HCT116 (cell line): Measurements from ENCODE around the gene NRP1. TPM values are rescaled to one million over a fixed set of nuclear protein-coding genes. Genes with fewer than 3 reads are reported as not detected.

Experiments
- ATAC-seq: fragments of 200-7000 bp; cut with Tn5 transposase; 2 replicates; pipeline ENCODE4 v1.9.1; 2020; ENCODE audit warnings: mild to moderate bottlenecking, moderate library complexity
- BruUV-seq: library from RNA; stranded (reverse); fragments of 400-500 nt; replicated peaks from 2 replicates; lab custom pipeline; 2021; lab: Mats Ljungman, UMichigan
- CTCF ChIA-PET: fragments of 300-600 bp; sonication (Branson Sonifier 250); formaldehyde crosslinking; loops from one replicate; lab custom pipeline; 2021; ENCODE audit warnings: antibody characterized with exemption; lab: Charles Lee
- POLR2A ChIA-PET: fragments of 300-600, 350-600 bp; sonication (Branson Sonifier 250); formaldehyde crosslinking; loops from one replicate; lab custom pipeline; 2021; ENCODE audit warnings: antibody characterized with exemption; lab: Charles Lee
- RAD21 ChIA-PET, 2 experiments: fragments of 300-600 bp; sonication (Branson Sonifier 250); formaldehyde crosslinking; loops; one replicate each; lab custom pipeline; 2023; ENCODE audit warnings: low total read pairs in 2 of 2; ENCODE audit not compliant: uncharacterized antibody in 2 of 2, unreplicated experiment in 2 of 2, low non-redundant PET in 1 of 2; lab: Charles Lee
- DNase-seq: peaks from one replicate; pipeline ENCODE4 v3.0.0-alpha.2; 2010; ENCODE audit warnings: low read depth, low spot score
- H2AFZ ChIP-seq: fragments of 200-600 bp; shearing (Covaris generic), sonication (generic); 2 replicates; pipeline ENCODE4 v1.6.1; 2017; ENCODE audit warnings: low read depth, mixed run types, mixed read lengths, antibody characterized with exemption, low read length; ENCODE audit not compliant: poor library complexity, severe bottlenecking
- H3K27ac ChIP-seq: 2 replicates; pipeline ENCODE4 v1.5.1; 2012; ENCODE audit warnings: low read depth, low read length
- H3K27me3 ChIP-seq: fragments of 200-600 bp; sonication (generic); 2 replicates; pipeline ENCODE4 v1.6.1; 2016; ENCODE audit warnings: mixed run types, low read length, mixed read lengths; ENCODE audit not compliant: insufficient read depth
- H3K36me3 ChIP-seq, 2 experiments: fragments of 200-500 bp in 1 of 2; fragments of 200-600 bp in 1 of 2; sonication (Bioruptor generic) in 1 of 2; sonication (generic) in 1 of 2; 2 replicates each; pipeline versions ENCODE4 v1.5.1 to v1.6.1; 2014 to 2016; ENCODE audit warnings: low read length in 2 of 2, inconsistent platforms in 1 of 2, mixed read lengths in 1 of 2, mixed run types in 1 of 2; ENCODE audit not compliant: insufficient read depth in 2 of 2, control insufficient read depth in 1 of 2
- H3K4me1 ChIP-seq, 2 experiments: fragments of 200-600 bp in 1 of 2; sonication (generic) in 1 of 2; 2 replicates each; pipeline versions ENCODE4 v1.5.1 to v1.6.1; 2012 to 2017; ENCODE audit warnings: low read length in 2 of 2, inconsistent platforms in 1 of 2, mild to moderate bottlenecking in 1 of 2, mixed read lengths in 1 of 2, mixed run types in 1 of 2, moderate library complexity in 1 of 2; ENCODE audit not compliant: insufficient read depth in 2 of 2, control insufficient read depth in 1 of 2
- H3K4me2 ChIP-seq: fragments of 200-600 bp; sonication (generic); 2 replicates; pipeline ENCODE4 v1.6.1; 2017; ENCODE audit warnings: mixed run types, low read length, mixed read lengths
- H3K4me3 ChIP-seq, 2 experiments: fragments of 200-600 bp in 1 of 2; sonication (generic) in 1 of 2; replicated peaks in 1 of 2; 2 replicates each; pipeline ENCODE4 v1.5.1; 2011 to 2016; ENCODE audit warnings: low read length in 2 of 2, control low read depth in 1 of 2, low read depth in 1 of 2, mild to moderate bottlenecking in 1 of 2, mixed read lengths in 1 of 2, mixed run types in 1 of 2
- H3K79me2 ChIP-seq: fragments of 200-600 bp; sonication (generic); 2 replicates; pipeline ENCODE4 v1.6.1; 2017; ENCODE audit warnings: mild to moderate bottlenecking, mixed run types, low read length, moderate library complexity, mixed read lengths; ENCODE audit not compliant: insufficient read depth
- H3K9ac ChIP-seq: fragments of 200-600 bp; sonication (generic); 2 replicates; pipeline ENCODE4 v1.6.1; 2016; ENCODE audit warnings: low read length, mixed read lengths
- H3K9me2 ChIP-seq: fragments of 200-600 bp; sonication (generic), shearing (Covaris generic); 2 replicates; pipeline ENCODE4 v1.6.1; 2017; ENCODE audit warnings: mixed run types, mild to moderate bottlenecking, moderate library complexity; ENCODE audit not compliant: insufficient read depth
- H3K9me3 ChIP-seq, 2 experiments: fragments of 200-500 bp in 1 of 2; fragments of 200-600 bp in 1 of 2; sonication (Bioruptor generic) in 1 of 2; sonication (generic) in 1 of 2; 2 replicates each; pipeline ENCODE4 v1.6.1; 2014 to 2017; ENCODE audit warnings: low read length in 2 of 2, mixed read lengths in 2 of 2, inconsistent platforms in 1 of 2, low read depth in 1 of 2, mild to moderate bottlenecking in 1 of 2, mixed run types in 1 of 2, moderate library complexity in 1 of 2; ENCODE audit not compliant: control insufficient read depth in 1 of 2, insufficient read depth in 1 of 2
- H4K20me1 ChIP-seq: fragments of 200-600 bp; sonication (generic), shearing (Covaris generic); 2 replicates; pipeline ENCODE4 v1.6.1; 2017; ENCODE audit warnings: mixed run types, mild to moderate bottlenecking, moderate library complexity; ENCODE audit not compliant: insufficient read depth
- CBX3 ChIP-seq: IDR thresholded peaks from 2 replicates; pipeline ENCODE4 v1.6.1; 2012; ENCODE audit warnings: low read depth
- ELF1 ChIP-seq: IDR thresholded peaks from 2 replicates; pipeline ENCODE4 v1.6.1; 2012; ENCODE audit warnings: low read depth, borderline replicate concordance
- EZH2phosphoT487 ChIP-seq: fragments of 200-600 bp; IDR thresholded peaks from 2 replicates; pipeline ENCODE4 v1.6.1; 2018; ENCODE audit warnings: antibody characterized with exemption, borderline replicate concordance
- MAX ChIP-seq: IDR thresholded peaks from 2 replicates; pipeline ENCODE4 v1.6.1; 2012
- POLR2A ChIP-seq: IDR thresholded peaks from 2 replicates; pipeline ENCODE4 v1.7.0; 2011; ENCODE audit warnings: borderline replicate concordance; ENCODE audit not compliant: insufficient read depth, insufficient read length; ENCODE audit errors: extremely low read depth
- RAD21 ChIP-seq: IDR thresholded peaks from 2 replicates; pipeline ENCODE4 v1.6.1; 2012; ENCODE audit warnings: low read depth, mild to moderate bottlenecking
- REST ChIP-seq: IDR thresholded peaks from 2 replicates; pipeline ENCODE4 v1.6.1; 2012; ENCODE audit warnings: low read depth
- SRF ChIP-seq: IDR thresholded peaks from 2 replicates; pipeline ENCODE4 v1.6.1; 2012; ENCODE audit warnings: low read depth
- TCF7L2 ChIP-seq: IDR thresholded peaks from 2 replicates; pipeline ENCODE4 v1.7.0; 2011; ENCODE audit warnings: borderline replicate concordance, inconsistent platforms; ENCODE audit not compliant: insufficient read depth, insufficient read length; ENCODE audit errors: extremely low read depth
- ZNF274 ChIP-seq: fragments of 200-500 bp; sonication (Bioruptor generic); IDR thresholded peaks from 2 replicates; pipeline ENCODE4 v1.6.1; 2014; ENCODE audit warnings: mild to moderate bottlenecking, low read depth, low read length, inconsistent platforms
- intact Hi-C: fragments of 100-400 bp; cut with micrococcal nuclease; formaldehyde crosslinking; loops from 2 replicates; pipeline ENCODE4 v1.10.0; 2022
- total RNA-seq: library from RNA; stranded (reverse); gene quantifications from one replicate; pipeline ENCODE4 v1.2.1, GENCODE V29; 2021; ENCODE audit not compliant: unreplicated experiment
- TF ChIP-seq, protein P1 (sequence below), 3 experiments: fragments of 200-600 bp in 1 of 3; sonication (generic) in 1 of 3; IDR thresholded peaks in 2 of 3; conservative IDR thresholded peaks in 1 of 3; 2 replicates each; pipeline ENCODE4 v1.5.1; 2012 to 2017; ENCODE audit warnings: low read depth in 2 of 3, low read length in 2 of 3, antibody characterized with exemption in 1 of 3, borderline replicate concordance in 1 of 3, control low read depth in 1 of 3, mild to moderate bottlenecking in 1 of 3, mixed read lengths in 1 of 3, mixed run types in 1 of 3, moderate library complexity in 1 of 3; ENCODE audit not compliant: insufficient read depth in 1 of 3

The NRP1 gene
- total RNA-seq, 1 experiment from 2014 or later: 3.8 TPM

DNA sequence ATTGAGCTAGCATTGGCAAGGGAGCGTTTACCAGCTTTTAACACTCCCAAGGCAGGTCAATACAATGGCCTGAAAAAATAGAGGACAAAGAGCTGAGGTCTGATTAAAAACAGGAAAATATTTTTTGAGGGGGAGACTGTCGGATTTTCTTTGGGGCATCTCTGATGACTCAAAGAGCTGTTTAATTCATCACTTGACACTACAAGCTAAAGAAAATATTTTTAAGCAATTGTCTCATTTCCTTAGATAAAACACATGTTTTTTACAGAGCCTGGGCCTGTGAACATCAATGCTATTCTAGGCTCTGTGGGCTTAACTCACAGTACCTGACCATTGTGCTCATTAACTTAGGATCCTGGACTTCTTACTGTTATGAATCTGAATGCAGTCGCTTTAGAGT, 100.8 kb downstream of the NRP1 start:
- BruUV-seq: no TSS peak
- ChIA-PET CTCF (no interaction called here), RAD21 (no interaction called here), POLR2A (no interaction called here)
- H3K4me1 ChIP-seq: peaks cover 10 to 19% of the 10 kb centered on the region in 2 experiments
- intact Hi-C loops: no loop called here
- H3K4me3 ChIP-seq: no peak overlapping the region
- H3K27ac ChIP-seq: no peak overlapping the region
- no peak overlapping the region for H3K9ac ChIP-seq
- no peaks in the 10 kb centered on the region for H3K27me3 ChIP-seq
- no peaks in the 10 kb centered on the region for H3K9me2 ChIP-seq
- no peaks in the 10 kb centered on the region for H3K9me3 ChIP-seq
- H4K20me1 ChIP-seq: no peaks in the 10 kb centered on the region
- no peaks in the 10 kb centered on the region for H3K79me2 ChIP-seq
- no peak for TF ChIP-seq POLR2A
- no peak for TF ChIP-seq MAX
- TF ChIP-seq, protein P1, sequence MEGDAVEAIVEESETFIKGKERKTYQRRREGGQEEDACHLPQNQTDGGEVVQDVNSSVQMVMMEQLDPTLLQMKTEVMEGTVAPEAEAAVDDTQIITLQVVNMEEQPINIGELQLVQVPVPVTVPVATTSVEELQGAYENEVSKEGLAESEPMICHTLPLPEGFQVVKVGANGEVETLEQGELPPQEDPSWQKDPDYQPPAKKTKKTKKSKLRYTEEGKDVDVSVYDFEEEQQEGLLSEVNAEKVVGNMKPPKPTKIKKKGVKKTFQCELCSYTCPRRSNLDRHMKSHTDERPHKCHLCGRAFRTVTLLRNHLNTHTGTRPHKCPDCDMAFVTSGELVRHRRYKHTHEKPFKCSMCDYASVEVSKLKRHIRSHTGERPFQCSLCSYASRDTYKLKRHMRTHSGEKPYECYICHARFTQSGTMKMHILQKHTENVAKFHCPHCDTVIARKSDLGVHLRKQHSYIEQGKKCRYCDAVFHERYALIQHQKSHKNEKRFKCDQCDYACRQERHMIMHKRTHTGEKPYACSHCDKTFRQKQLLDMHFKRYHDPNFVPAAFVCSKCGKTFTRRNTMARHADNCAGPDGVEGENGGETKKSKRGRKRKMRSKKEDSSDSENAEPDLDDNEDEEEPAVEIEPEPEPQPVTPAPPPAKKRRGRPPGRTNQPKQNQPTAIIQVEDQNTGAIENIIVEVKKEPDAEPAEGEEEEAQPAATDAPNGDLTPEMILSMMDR (IDR thresholded peaks at IDR 0.05 in 2 of 3, conservative IDR thresholded peaks at IDR 0.05 in 1 of 3; ENCODE audit: borderline replicate concordance in 1 of 3, insufficient read depth in 1 of 3, low read depth in 2 of 3, low read length in 2 of 3): no peak
- no peak for TF ChIP-seq EZH2phosphoT487
- TF ChIP-seq CBX3: no peak
- no peak for TF ChIP-seq TCF7L2
- TF ChIP-seq REST: no peak
- TF ChIP-seq SRF: no peak
- TF ChIP-seq ZNF274: no peak
- TF ChIP-seq ELF1: no peak
- no peak for TF ChIP-seq RAD21
- H2AFZ ChIP-seq: no peak overlapping the region
- no peak overlapping the region for H3K4me2 ChIP-seq
- DNase-seq (no peak), ATAC-seq (no peak)
- H3K36me3 ChIP-seq: no peaks in the 10 kb centered on the region
